Activated naive CD8-positive, alpha-beta T cell treated with anti-CD3 and anti-CD28 coated beads, Interleukin-2, amount 50 U/mL, for 24 hours (primary cell): ENCODE measurements around the gene ULBP2.

Experiments used
- ATAC-seq: fragments of 150-1000 bp; cut with Tn5 transposase; one replicate; pipeline ENCODE4 v1.10.0; 2021
- DNase-seq: peaks from one replicate; pipeline ENCODE4 v3.0.0; 2021
- H3K27ac Mint-ChIP-seq: one replicate; pipeline ENCODE4 v1.8.0; 2021; ENCODE audit warnings: mild to moderate bottlenecking, mixed read lengths
- H3K27me3 Mint-ChIP-seq: one replicate; pipeline ENCODE4 v1.8.0; 2021; ENCODE audit warnings: mixed read lengths
- H3K36me3 Mint-ChIP-seq: one replicate; pipeline ENCODE4 v1.8.0; 2021; ENCODE audit warnings: low read depth, mixed read lengths
- H3K4me1 Mint-ChIP-seq: one replicate; pipeline ENCODE4 v1.8.0; 2021; ENCODE audit warnings: mixed read lengths
- H3K4me3 Mint-ChIP-seq: one replicate; pipeline ENCODE4 v1.8.0; 2021; ENCODE audit warnings: mild to moderate bottlenecking, moderate library complexity, mixed read lengths
- H3K9me3 Mint-ChIP-seq: one replicate; pipeline ENCODE4 v1.8.0; 2021; ENCODE audit warnings: mixed read lengths

Gene ULBP2, protein sequence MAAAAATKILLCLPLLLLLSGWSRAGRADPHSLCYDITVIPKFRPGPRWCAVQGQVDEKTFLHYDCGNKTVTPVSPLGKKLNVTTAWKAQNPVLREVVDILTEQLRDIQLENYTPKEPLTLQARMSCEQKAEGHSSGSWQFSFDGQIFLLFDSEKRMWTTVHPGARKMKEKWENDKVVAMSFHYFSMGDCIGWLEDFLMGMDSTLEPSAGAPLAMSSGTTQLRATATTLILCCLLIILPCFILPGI

DNA sequence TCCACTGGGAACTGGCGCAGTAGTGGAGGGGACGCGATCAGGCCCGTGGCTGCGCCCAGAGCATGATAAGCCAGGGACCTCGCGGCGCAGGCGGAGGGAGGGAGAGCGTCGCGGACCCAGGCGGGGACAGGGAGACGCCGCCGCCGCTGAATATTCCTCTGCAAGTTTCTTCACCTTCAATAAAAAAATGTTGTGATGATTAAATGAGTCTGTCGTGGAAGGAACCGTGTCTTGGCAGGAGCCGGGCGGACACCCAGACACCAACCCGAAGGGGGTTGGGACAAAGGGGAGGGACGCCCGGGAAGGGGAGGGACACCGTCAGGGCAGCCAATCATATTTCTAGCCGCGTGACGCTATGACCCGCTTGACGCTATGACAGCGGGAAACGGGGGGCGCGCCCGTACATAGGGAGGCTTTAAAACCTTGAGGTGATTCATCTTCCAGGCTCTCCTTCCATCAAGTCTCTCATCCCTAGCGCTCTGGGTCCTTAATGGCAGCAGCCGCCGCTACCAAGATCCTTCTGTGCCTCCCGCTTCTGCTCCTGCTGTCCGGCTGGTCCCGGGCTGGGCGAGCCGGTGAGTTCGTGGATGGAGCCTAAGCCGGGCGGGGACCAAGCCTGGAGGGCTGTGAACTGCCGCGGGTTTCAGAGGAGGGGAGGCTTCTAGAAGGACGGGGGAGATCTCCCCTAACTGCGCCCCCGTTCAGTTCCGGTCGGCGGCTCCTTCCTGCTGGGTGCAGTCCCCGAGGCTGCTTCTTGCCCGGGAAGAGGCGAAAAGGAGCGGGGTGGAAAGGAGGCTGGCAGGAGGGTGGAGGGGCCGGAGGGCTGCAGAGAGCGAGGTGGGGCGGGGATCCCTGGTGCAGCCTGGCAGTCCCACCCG lies at the start of gene ULBP2:
Gene ULBP2 (plus strand): TSS at position 432 of the 878 bp plus-strand sequence. CDS start 59 bp downstream, at position 491.
- H3K27me3 Mint-ChIP-seq, result peaks cover 51% of the 10 kb centered on the region

DNA sequence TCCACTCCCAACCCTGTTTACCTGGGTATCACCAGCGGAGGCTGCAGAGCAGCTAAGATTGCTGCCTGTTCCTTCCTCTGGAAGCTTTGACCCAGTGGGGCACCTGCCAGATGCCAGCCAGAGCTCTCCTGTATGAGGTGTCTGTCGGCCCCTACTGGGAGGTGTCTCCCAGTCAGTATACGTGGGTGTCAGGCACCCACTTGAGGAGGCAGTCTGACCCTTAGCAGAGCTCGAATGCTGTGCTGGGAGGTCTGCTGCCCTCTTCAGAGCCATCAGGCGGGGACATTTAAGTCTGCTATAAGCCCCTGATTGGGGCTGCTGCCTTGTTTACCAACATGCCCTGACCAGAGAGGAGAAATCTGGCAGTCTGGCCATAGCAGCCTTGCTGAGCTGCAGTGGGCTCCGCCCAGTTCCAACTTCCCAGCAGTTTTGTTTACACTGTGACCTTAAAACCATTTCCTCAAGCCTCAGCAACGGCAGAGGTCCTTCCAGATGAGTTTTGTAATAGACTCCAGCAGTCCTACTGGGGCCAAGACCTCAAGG lies 46.7 kb upstream of the ULBP2 start:
- Mint-ChIP-seq H3K27me3 (peaks cover 5% of the 10 kb centered on the region), H3K27ac (no peak overlapping the region), H3K36me3 (no peaks in the 10 kb centered on the region), H3K4me1 (peaks cover 11% of the 10 kb centered on the region), H3K4me3 (no peak overlapping the region), H3K9me3 (no peaks in the 10 kb centered on the region)
- DNase-seq (no peak), ATAC-seq (no peak)

More for the DNA sequence above, at the start of gene ULBP2:
- Mint-ChIP-seq H3K9me3 (no peaks in the 10 kb centered on the region), H3K27ac (peak within 1 kb of the TSS; percentile 54), H3K4me1 (peaks cover 34% of the 10 kb centered on the region), H3K4me3 (peak within 1 kb of the TSS; percentile 85), H3K36me3 (no peaks in the 10 kb centered on the region)
- DNase-seq (peak; percentile 84), ATAC-seq (peak; percentile 87)

DNA sequence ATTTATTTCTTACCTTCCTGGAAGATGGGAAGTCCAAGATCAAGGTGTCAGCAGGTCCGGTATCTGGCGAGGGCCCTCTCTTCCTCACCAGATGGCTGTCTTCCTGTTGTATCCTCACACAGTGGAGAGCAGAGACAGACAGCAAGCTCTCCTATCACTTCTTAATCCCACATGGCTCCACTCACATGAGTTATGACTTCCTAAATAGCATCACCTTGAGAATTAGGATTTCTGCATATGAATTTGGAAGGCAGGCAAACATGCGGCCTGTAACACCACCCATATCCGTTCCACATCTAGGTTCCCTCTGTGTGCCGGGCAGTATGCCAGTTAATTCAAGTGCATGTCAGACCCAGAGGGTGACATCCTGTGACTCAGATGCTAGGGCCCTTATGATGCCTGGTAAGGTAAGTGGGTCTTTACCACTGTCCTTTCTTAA lies 46.0 kb upstream of the ULBP2 start:
- H3K4me3 Mint-ChIP-seq, result no peak overlapping the region
- no peak overlapping the region for H3K27ac Mint-ChIP-seq
- H3K9me3 Mint-ChIP-seq, result no peaks in the 10 kb centered on the region
- peaks cover 11% of the 10 kb centered on the region for H3K4me1 Mint-ChIP-seq
- H3K27me3 Mint-ChIP-seq, result peaks cover 5% of the 10 kb centered on the region
- ATAC-seq, result peak; percentile 84
- DNase-seq, result peak; percentile 27
- H3K36me3 Mint-ChIP-seq, result no peaks in the 10 kb centered on the region

DNA sequence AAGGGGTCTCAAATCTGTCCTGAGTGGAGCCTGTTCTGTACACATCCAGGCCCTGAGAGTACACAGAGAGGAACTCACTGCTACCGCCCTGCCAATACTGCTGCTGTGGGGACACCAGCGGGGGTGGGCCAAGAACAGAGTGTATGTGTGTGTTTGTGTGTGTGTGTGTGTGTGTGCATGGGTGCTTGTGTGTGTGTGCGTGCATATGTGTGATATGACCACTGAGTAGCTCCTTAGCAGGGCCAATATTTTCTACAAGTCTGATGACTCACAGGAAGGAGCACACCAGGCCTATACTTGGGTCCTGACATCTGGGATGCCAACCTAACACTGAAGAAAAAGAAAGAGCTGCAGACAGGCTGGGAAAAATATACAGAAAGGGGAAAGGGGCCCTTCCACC lies 45.3 kb upstream of the ULBP2 start:
- no peak for DNase-seq

DNA sequence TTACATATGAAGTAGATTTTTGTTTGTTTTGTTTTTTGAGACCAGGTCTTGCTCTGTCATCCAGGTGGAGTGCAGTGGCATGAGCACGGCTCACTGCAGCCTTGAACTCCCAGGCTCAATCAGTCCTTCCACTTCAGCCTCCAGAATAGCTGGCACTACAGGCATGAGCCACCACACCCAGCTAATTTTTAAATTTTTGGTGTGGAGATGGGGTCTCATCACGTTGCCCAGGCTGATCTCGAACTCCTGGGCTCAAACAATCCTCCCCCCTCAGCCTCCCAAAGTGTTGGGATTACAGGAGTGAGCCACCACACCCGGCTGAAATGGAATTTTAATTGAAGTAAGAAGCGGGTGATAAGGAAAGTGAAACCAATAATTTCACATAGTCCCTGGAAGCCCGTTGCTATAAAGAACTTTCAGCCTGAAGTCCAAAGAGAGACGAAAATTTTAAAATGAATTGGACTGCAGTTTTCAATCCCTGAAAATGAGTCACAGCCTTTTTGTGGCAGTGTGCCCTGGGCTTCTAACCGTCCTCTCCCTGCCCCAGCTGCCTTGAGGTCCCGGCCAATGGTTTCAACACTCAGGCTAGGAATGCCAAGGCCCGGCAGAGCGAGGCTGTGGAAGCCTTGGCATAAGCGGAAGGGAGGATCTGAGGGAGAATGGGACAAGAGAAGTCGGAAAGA lies 44.7 kb upstream of the ULBP2 start:
- Mint-ChIP-seq H3K9me3 (no peaks in the 10 kb centered on the region), H3K4me1 (peaks cover 11% of the 10 kb centered on the region), H3K36me3 (no peaks in the 10 kb centered on the region), H3K4me3 (no peak overlapping the region), H3K27me3 (peaks cover 5% of the 10 kb centered on the region), H3K27ac (no peak overlapping the region)
- DNase-seq, result no peak
- no peak for ATAC-seq

More for the DNA sequence above, 45.3 kb upstream of the ULBP2 start:
- Mint-ChIP-seq H3K27ac (no peak overlapping the region), H3K9me3 (no peaks in the 10 kb centered on the region), H3K4me1 (peaks cover 11% of the 10 kb centered on the region), H3K27me3 (peaks cover 5% of the 10 kb centered on the region), H3K4me3 (no peak overlapping the region), H3K36me3 (no peaks in the 10 kb centered on the region)
- peak; percentile 34 for ATAC-seq

DNA sequence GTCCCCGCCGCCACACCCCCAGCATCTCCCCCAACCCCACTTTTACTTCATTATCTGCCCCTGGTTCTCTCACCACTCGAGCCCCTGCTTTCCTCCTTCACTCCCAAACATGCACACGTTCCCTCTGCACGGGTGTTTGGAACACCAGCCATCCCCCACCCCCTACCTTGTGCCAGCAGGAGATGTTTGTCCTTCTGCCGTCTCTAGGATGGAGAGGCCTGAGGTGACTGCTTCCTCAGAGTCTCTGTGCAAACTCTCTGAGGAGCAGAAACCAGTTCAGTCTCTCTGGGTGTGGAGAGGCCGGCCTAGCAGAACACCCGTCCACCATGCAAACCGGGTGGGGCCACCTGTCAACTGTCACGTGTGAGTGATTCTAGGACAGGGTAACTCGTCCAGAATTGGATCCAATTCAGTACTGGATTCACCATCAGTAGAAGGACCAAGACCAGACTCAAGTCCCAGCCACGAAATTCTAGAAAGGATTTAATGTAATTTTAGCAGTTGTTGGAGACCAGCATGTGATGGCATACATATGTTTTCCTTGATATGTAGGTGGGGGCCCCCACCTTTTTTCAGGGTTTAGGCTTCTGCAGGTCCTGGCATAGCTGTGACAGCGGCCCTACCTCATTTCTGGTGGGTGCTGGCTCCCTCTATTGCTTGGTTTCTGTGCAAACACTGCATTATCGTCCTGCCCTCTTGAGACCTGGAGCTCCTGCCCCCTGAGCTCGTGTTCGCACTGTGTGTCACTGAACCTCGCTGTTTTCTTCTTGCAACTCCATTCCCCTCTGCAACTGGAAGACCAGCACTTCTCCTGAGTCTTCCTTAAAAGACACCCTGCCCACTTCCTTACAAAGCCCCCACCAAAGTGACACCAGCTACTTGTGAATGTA lies 43.7 kb upstream of the ULBP2 start, which contains the start of gene RAET1E:
Gene RAET1E (minus strand): TSS at position 259 of the 890 bp plus-strand sequence. CDS start 7,212 bp downstream, outside the sequence.
- Mint-ChIP-seq H3K4me1 (peaks cover 11% of the 10 kb centered on the region), H3K4me3 (no peak within 1 kb of the TSS), H3K27ac (no peak within 1 kb of the TSS), H3K9me3 (no peaks in the 10 kb centered on the region), H3K36me3 (no peaks in the 10 kb centered on the region), H3K27me3 (peaks cover 5% of the 10 kb centered on the region)
- DNase-seq (no peak), ATAC-seq (no peak)

DNA sequence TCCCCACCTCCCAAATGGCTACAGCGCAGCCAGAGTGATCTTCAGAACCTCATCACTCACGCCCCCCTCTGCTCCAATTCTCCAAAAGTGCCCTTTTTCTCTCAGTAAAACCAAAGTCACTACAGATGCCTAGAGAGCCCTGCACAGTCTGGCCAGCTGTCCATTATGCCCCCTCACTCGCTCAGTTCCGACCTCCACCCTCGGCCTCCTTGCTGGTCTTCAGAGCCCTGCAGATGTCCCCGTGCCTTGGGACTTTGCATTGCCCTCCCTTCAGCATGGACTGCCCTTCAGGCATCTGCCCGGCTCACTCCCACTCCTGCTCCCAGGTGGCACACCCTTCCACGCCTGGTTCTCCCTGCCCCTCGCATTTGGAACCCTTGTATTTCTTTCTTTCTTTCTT lies 42.8 kb upstream of the ULBP2 start:
- no peak for ATAC-seq

DNA sequence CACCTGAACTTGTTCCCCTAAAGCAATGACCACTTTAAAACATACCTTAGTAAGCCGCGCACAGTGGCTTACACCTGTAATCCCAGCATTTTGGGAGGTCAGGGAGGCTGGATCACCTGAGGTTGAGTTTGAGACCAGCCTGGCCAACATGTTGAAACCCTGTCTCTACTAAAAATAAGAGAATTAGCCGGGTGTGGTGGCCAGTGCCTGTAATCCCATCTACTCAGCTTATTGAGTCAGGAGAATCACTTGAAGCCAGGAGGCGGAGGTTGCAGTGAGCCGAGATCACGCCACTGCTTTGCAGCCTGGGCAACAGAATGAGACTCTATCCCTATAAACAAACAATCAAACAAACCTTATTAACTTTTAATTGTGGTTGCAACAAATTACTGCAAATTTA lies 42.3 kb upstream of the ULBP2 start:
- Mint-ChIP-seq H3K27ac (no peak overlapping the region), H3K9me3 (no peaks in the 10 kb centered on the region)

More for the DNA sequence above, 42.8 kb upstream of the ULBP2 start:
- DNase-seq, result no peak
- Mint-ChIP-seq H3K36me3 (no peaks in the 10 kb centered on the region), H3K27me3 (no peaks in the 10 kb centered on the region), H3K4me3 (no peak overlapping the region), H3K27ac (no peak overlapping the region), H3K9me3 (no peaks in the 10 kb centered on the region), H3K4me1 (peaks cover 11% of the 10 kb centered on the region)

DNA sequence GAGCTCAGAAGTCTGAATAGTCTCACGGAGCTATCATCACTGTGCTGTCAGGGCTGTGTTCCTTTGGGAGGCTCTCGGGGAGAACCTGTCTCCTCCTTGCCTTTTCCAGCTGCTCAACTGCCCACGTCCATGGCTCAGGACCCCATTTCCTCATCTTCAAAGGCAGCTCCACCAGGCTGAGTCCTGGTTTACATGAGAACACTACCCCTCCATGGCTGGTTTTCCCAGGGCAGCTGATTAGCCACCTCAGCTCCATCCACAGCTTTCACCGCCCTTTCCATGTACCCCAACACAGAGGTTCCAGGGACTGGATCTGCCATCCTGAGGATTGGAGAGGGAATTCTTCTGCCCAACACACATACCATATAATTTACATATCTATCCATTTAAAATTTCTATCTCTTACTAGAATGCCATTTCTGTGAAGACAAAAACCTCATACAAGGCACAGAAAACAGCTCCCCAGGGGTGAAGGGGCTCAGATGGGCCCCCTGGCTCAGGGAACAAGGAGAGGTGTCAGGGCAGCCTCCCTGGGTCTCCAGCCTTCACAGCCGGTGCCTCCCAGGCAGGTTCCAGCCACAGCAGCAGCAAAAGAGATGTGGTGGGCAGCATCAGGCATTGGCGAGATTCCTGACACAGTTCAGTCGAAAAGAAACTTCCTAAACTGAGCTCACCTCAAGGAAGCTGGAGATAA lies 41.7 kb upstream of the ULBP2 start:
- ATAC-seq (no peak), DNase-seq (no peak)
- H3K4me3 Mint-ChIP-seq, result no peak overlapping the region
- H3K36me3 Mint-ChIP-seq, result no peaks in the 10 kb centered on the region
- peaks cover 11% of the 10 kb centered on the region for H3K4me1 Mint-ChIP-seq
- no peak overlapping the region for H3K27ac Mint-ChIP-seq
- H3K9me3 Mint-ChIP-seq, result no peaks in the 10 kb centered on the region
- no peaks in the 10 kb centered on the region for H3K27me3 Mint-ChIP-seq

More for the DNA sequence above, 42.3 kb upstream of the ULBP2 start:
- ATAC-seq (no peak), DNase-seq (no peak)
- no peak overlapping the region for H3K4me3 Mint-ChIP-seq
- H3K36me3 Mint-ChIP-seq, result no peaks in the 10 kb centered on the region
- peaks cover 11% of the 10 kb centered on the region for H3K4me1 Mint-ChIP-seq
- no peaks in the 10 kb centered on the region for H3K27me3 Mint-ChIP-seq

DNA sequence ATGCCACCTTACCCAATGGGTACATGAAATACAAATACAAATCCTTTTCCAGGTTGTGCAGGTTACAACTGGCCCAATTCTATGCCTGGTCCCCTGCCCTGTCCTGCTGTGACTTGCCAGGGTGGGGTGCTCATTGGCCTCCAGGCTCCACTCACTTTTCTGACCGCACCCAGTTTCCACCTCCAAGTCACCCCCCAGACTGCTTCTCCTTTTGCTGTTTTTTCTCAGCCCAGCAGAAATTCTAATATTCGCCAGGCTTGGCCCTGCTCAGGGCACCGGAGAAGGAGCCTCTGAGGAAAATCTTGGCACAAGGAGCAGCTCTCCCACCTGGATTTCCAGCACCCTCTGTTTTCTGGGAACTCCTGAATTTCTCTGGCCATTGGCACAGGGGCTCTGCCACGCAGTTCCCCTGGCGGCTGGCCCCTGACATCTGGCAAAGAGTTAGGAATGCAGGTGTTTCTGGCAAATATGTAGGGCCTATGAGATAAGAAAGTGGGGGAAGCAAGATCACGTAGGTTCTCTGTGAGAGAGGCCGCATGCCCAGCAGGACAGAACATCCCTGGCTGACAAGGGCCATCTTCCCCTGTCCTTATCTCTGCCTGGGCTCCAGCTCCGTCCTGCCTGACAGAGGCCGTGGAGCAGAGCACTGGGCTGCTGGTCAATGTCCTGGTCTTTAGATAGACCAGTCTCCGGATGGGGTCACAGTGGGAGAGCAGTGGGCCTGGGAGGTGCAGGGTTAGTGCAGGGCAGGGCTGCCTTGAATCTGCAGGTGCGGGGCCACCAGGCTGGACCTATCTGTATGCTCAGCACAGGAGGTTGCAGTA lies 41.0 kb upstream of the ULBP2 start:
- H3K27ac Mint-ChIP-seq, result no peak overlapping the region
- DNase-seq (no peak), ATAC-seq (no peak)
- no peaks in the 10 kb centered on the region for H3K36me3 Mint-ChIP-seq
- no peaks in the 10 kb centered on the region for H3K27me3 Mint-ChIP-seq
- no peak overlapping the region for H3K4me3 Mint-ChIP-seq
- no peaks in the 10 kb centered on the region for H3K9me3 Mint-ChIP-seq
- peaks cover 9% of the 10 kb centered on the region for H3K4me1 Mint-ChIP-seq

DNA sequence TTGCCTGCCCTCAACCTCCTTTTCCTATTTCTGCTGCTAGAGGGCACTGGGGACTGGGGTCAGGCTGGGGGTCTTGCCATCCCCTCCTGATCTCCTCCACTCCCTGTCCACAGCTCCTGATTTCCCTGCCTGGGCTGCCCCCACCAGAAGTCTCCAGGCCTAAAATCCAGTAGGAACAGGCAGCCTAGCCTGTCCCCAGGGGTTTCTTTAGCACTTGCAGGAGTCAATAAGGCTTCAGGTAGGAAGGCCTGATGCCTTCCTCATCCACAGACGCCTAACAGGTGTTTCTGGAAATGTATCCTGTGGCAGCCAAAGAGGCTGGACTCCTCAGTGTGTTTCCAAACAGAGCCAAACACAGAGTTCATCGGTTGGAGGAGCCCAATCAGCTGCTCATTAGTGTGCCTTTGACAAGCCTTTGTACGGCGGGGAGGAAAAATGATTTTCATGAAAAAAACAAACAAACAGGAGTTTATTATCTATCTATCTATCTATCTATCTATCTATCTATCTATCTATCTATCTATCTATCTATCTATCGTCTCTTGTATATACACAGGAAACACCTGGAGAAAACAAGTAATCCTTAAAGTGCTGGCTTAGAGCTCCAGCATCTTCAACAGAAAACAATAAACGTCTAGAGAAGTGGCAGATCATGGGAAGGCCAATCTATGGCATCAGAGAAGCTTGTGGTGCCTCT lies 40.2 kb upstream of the ULBP2 start:
- H3K27ac Mint-ChIP-seq, result no peak overlapping the region

DNA sequence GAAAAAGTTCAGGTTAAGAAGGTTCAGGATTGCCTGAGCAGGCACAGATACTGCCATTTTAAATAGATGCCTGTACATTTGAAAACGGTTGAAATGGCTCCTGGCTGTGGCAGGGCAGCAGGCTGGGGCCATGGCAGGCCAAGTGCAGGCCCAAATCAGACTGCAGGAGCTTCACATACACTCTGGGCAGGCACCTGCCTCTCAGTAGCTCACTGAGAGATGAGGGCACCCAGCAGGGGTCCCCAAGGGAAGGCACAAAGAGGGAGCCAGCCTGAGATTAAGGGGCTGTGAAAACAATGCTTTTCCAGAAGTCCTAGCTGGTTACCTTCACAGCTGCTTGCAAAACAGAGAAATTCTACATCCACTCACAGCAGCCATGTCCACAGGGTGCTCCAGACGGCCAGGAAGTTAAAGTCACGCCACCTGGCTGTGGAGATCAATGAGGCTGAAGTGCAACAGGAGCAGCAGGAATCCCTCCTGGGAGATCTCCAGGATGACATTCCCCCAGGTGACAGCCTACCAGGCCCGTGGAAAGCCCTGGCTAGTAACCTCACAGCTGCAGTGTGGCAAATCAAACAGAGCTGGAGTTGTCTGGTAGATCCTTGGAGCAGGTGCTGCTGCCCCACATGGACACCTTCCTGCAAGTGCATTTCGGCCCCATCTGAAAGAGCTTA lies 37.7 kb upstream of the ULBP2 start:
- ATAC-seq, result no peak
- peaks cover 13% of the 10 kb centered on the region for H3K9me3 Mint-ChIP-seq
- H3K27me3 Mint-ChIP-seq, result peaks cover 2% of the 10 kb centered on the region
- H3K4me1 Mint-ChIP-seq, result no peaks in the 10 kb centered on the region
- no peak overlapping the region for H3K4me3 Mint-ChIP-seq
- DNase-seq, result no peak
- H3K27ac Mint-ChIP-seq, result no peak overlapping the region
- H3K36me3 Mint-ChIP-seq, result peaks cover 6% of the 10 kb centered on the region

More for the DNA sequence above, 40.2 kb upstream of the ULBP2 start:
- DNase-seq, result no peak
- Mint-ChIP-seq H3K4me1 (peaks cover 2% of the 10 kb centered on the region), H3K9me3 (no peaks in the 10 kb centered on the region), H3K4me3 (no peak overlapping the region), H3K36me3 (no peaks in the 10 kb centered on the region), H3K27me3 (no peaks in the 10 kb centered on the region)
- ATAC-seq, result no peak
